Activated CD8-positive, alpha-beta memory T cell treated with anti-CD3 and anti-CD28 coated beads, Interleukin-2, amount 10 ng/mL, durations not matched to agents 7 days and 5 days (primary cell): ENCODE data around the gene SYNGR2. TPM values are rescaled to one million over a fixed set of nuclear protein-coding genes. Genes with fewer than 3 reads are reported as not detected.
A peak's percentile ranks its signal among the peaks of the same experiment; 100 is the strongest.

Experiments used
- ATAC-seq: fragments of 150-1000 bp; cut with Tn5 transposase; one replicate; pipeline ENCODE4 v1.10.0; 2021; ENCODE audit warnings: moderate library complexity
- CTCF ChIA-PET: fragments of 350-600 bp; sonication (Branson Sonifier 250); formaldehyde crosslinking; loops from one replicate; lab custom pipeline; 2021; ENCODE audit warnings: antibody characterized with exemption; lab: Charles Lee
- DNase-seq: peaks from one replicate; pipeline ENCODE4 v3.0.0-alpha.2; 2020
- H3K27ac Mint-ChIP-seq: one replicate; pipeline ENCODE4 v1.8.0; 2021; ENCODE audit warnings: mild to moderate bottlenecking, mixed read lengths
- H3K27me3 Mint-ChIP-seq: one replicate; pipeline ENCODE4 v1.8.0; 2021; ENCODE audit warnings: mixed read lengths
- H3K36me3 Mint-ChIP-seq: one replicate; pipeline ENCODE4 v1.8.0; 2021; ENCODE audit warnings: mild to moderate bottlenecking, mixed read lengths
- H3K4me1 Mint-ChIP-seq: one replicate; pipeline ENCODE4 v1.8.0; 2021; ENCODE audit warnings: mixed read lengths
- H3K4me3 Mint-ChIP-seq: one replicate; pipeline ENCODE4 v1.8.0; 2021; ENCODE audit warnings: mild to moderate bottlenecking, moderate library complexity, mixed read lengths
- H3K9me3 Mint-ChIP-seq: one replicate; pipeline ENCODE4 v1.8.0; 2022; ENCODE audit warnings: low read depth, mixed read lengths
- total RNA-seq, 2 experiments: library from RNA; stranded (reverse); gene quantifications; one replicate each; pipeline ENCODE4 v1.2.3, GENCODE V29; 2021

The SYNGR2 gene
- total RNA-seq, 2 experiments from 2014 or later = 41.2 to 80.3 TPM

GRCh38 chr17:78125976-78126894, 42.1 kb upstream of the SYNGR2 start:
- peaks cover 61% of the 10 kb centered on the region for H3K4me1 Mint-ChIP-seq
- ATAC-seq = no peak

GRCh38 chr17:78126895-78127238, 41.5 kb upstream of the SYNGR2 start:
- no peaks in the 10 kb centered on the region for H3K27me3 Mint-ChIP-seq
- peaks cover 40% of the 10 kb centered on the region for H3K36me3 Mint-ChIP-seq
- peak overlapping the region; percentile 88 for H3K27ac Mint-ChIP-seq
- H3K9me3 Mint-ChIP-seq = no peaks in the 10 kb centered on the region
- DNase-seq (no peak), ATAC-seq (no peak)
- CTCF ChIA-PET = interaction anchor here (3.1 to 17.0 kb wide), 3 partner anchors 9 to 49 kb away, joined by 13 to 257 read pairs (median 179); no protein-coding TSS in a partner anchor
- peak overlapping the region; percentile 88 for H3K4me3 Mint-ChIP-seq
- peaks cover 54% of the 10 kb centered on the region for H3K4me1 Mint-ChIP-seq

More at GRCh38 chr17:78125976-78126894, 42.1 kb upstream of the SYNGR2 start:
- CTCF ChIA-PET = interaction anchor here (1.3 to 17.0 kb wide), 5 partner anchors 10 to 50 kb away, joined by 3 to 257 read pairs (median 13); no protein-coding TSS in a partner anchor
- Mint-ChIP-seq H3K9me3 (no peaks in the 10 kb centered on the region), H3K27me3 (no peaks in the 10 kb centered on the region), H3K27ac (peak overlapping the region; percentile 88), H3K4me3 (peak overlapping the region; percentile 88), H3K36me3 (peaks cover 46% of the 10 kb centered on the region)
- DNase-seq = no peak

- H3K36me3 Mint-ChIP-seq = peaks cover 37% of the 10 kb centered on the region
- CTCF ChIA-PET = interaction anchor here (1.1 to 17.0 kb wide), 6 partner anchors 9 to 49 kb away, joined by 5 to 257 read pairs (median 11); no protein-coding TSS in a partner anchor
Measured at GRCh38 chr17:78127239-78127887, 41.0 kb upstream of the SYNGR2 start.

GRCh38 chr17:78127888-78128550, 40.4 kb upstream of the SYNGR2 start:
- H3K4me1 Mint-ChIP-seq = peaks cover 48% of the 10 kb centered on the region
- H3K4me3 Mint-ChIP-seq = peak overlapping the region; percentile 88
- CTCF ChIA-PET = interaction anchor here (0.7 to 17.0 kb wide), 7 partner anchors 8 to 48 kb away, joined by 3 to 257 read pairs (median 9); no protein-coding TSS in a partner anchor
- DNase-seq (peak; percentile 55), ATAC-seq (no peak)
- no peaks in the 10 kb centered on the region for H3K27me3 Mint-ChIP-seq
- H3K36me3 Mint-ChIP-seq = peaks cover 36% of the 10 kb centered on the region
- H3K27ac Mint-ChIP-seq = peak overlapping the region; percentile 88
- H3K9me3 Mint-ChIP-seq = no peaks in the 10 kb centered on the region

More at GRCh38 chr17:78127239-78127887, 41.0 kb upstream of the SYNGR2 start:
- peaks cover 49% of the 10 kb centered on the region for H3K4me1 Mint-ChIP-seq
- peak overlapping the region; percentile 88 for H3K27ac Mint-ChIP-seq
- DNase-seq (peak; percentile 91), ATAC-seq (peak; percentile 27)
- peak overlapping the region; percentile 88 for H3K4me3 Mint-ChIP-seq
- H3K9me3 Mint-ChIP-seq = no peaks in the 10 kb centered on the region
- H3K27me3 Mint-ChIP-seq = no peaks in the 10 kb centered on the region

GRCh38 chr17:78128551-78129350, 39.6 kb upstream of the SYNGR2 start, which contains the start of gene TMC6:
Gene TMC6, minus strand, starts transcription at chr17:78128755. Its CDS starts 1,923 bp downstream, at chr17:78126832.
- peak within 1 kb of the TSS; percentile 88 for H3K4me3 Mint-ChIP-seq
- no peaks in the 10 kb centered on the region for H3K27me3 Mint-ChIP-seq
- peaks cover 48% of the 10 kb centered on the region for H3K4me1 Mint-ChIP-seq
- ATAC-seq (peak; percentile 17), DNase-seq (peak; percentile 80)
- CTCF ChIA-PET = interaction anchor here (0.7 to 17.0 kb wide), 8 partner anchors 7 to 48 kb away, joined by 3 to 257 read pairs (median 8); no protein-coding TSS in a partner anchor
- H3K36me3 Mint-ChIP-seq = peaks cover 35% of the 10 kb centered on the region
- peak within 1 kb of the TSS; percentile 99 for H3K27ac Mint-ChIP-seq
- H3K9me3 Mint-ChIP-seq = no peaks in the 10 kb centered on the region

- peak overlapping the region; percentile 72 for H3K4me3 Mint-ChIP-seq
- H3K27ac Mint-ChIP-seq = peak overlapping the region; percentile 99
- H3K4me1 Mint-ChIP-seq = peaks cover 51% of the 10 kb centered on the region
- no peaks in the 10 kb centered on the region for H3K9me3 Mint-ChIP-seq
- peaks cover 40% of the 10 kb centered on the region for H3K36me3 Mint-ChIP-seq
- CTCF ChIA-PET = interaction anchor here (0.9 to 17.0 kb wide), 7 partner anchors 7 to 989 kb away, joined by 3 to 257 read pairs (median 8); no protein-coding TSS in a partner anchor
- peak; percentile 79 for DNase-seq
- no peak for ATAC-seq
- H3K27me3 Mint-ChIP-seq = no peaks in the 10 kb centered on the region
Measured at GRCh38 chr17:78129351-78130089, 38.9 kb upstream of the SYNGR2 start.

- Mint-ChIP-seq H3K9me3 (no peaks in the 10 kb centered on the region), H3K4me3 (peak overlapping the region; percentile 72), H3K27me3 (no peaks in the 10 kb centered on the region), H3K4me1 (peaks cover 53% of the 10 kb centered on the region), H3K27ac (peak overlapping the region; percentile 99), H3K36me3 (peaks cover 44% of the 10 kb centered on the region)
- ATAC-seq = no peak
- DNase-seq = no peak
- CTCF ChIA-PET = interaction anchor here (0.8 to 17.0 kb wide), 9 partner anchors 6 to 990 kb away, joined by 3 to 257 read pairs (median 3); no protein-coding TSS in a partner anchor
Measured at GRCh38 chr17:78130090-78130436, 38.3 kb upstream of the SYNGR2 start.

GRCh38 chr17:78130437-78131101, 37.8 kb upstream of the SYNGR2 start, which contains the start of gene TMC8:
Gene TMC8, plus strand, starts transcription at chr17:78130771. Its CDS starts 818 bp downstream, at chr17:78131589.
- H3K4me1 Mint-ChIP-seq = peaks cover 55% of the 10 kb centered on the region
- CTCF ChIA-PET = interaction anchor here (0.8 to 17.0 kb wide), 9 partner anchors 6 to 991 kb away, joined by 3 to 257 read pairs (median 3); no protein-coding TSS in a partner anchor

GRCh38 chr17:78131172-78132083, 37.0 kb upstream of the SYNGR2 start:
- peak overlapping the region; percentile 72 for H3K4me3 Mint-ChIP-seq
- peaks cover 51% of the 10 kb centered on the region for H3K36me3 Mint-ChIP-seq
- peak; percentile 73 for DNase-seq
- H3K4me1 Mint-ChIP-seq = peaks cover 59% of the 10 kb centered on the region
- ATAC-seq = no peak
- H3K9me3 Mint-ChIP-seq = no peaks in the 10 kb centered on the region
- H3K27me3 Mint-ChIP-seq = no peaks in the 10 kb centered on the region
- H3K27ac Mint-ChIP-seq = peak overlapping the region; percentile 99
- CTCF ChIA-PET = interaction anchor here (0.8 to 17.0 kb wide), 6 partner anchors 5 to 45 kb away, joined by 3 to 257 read pairs (median 94); partner anchors contain the start of genes TMC6 and TMC8

More at GRCh38 chr17:78130437-78131101, 37.8 kb upstream of the SYNGR2 start, which contains the start of gene TMC8:
- H3K27ac Mint-ChIP-seq = peak within 1 kb of the TSS; percentile 99
- ATAC-seq = peak; percentile 52
- peak; percentile 95 for DNase-seq
- peak within 1 kb of the TSS; percentile 72 for H3K4me3 Mint-ChIP-seq
- no peaks in the 10 kb centered on the region for H3K27me3 Mint-ChIP-seq
- no peaks in the 10 kb centered on the region for H3K9me3 Mint-ChIP-seq
- H3K36me3 Mint-ChIP-seq = peaks cover 48% of the 10 kb centered on the region

GRCh38 chr17:78132084-78132676, 36.2 kb upstream of the SYNGR2 start:
- DNase-seq (peak; percentile 91), ATAC-seq (peak; percentile 4)
- CTCF ChIA-PET = interaction anchor here (10.0 to 17.0 kb wide), 2 partner anchors 8 to 21 kb away, joined by 179 to 257 read pairs; partner anchors contain the start of genes TMC6 and TMC8
- Mint-ChIP-seq H3K4me1 (peaks cover 61% of the 10 kb centered on the region), H3K27me3 (no peaks in the 10 kb centered on the region), H3K9me3 (no peaks in the 10 kb centered on the region), H3K27ac (peak overlapping the region; percentile 87), H3K4me3 (peak overlapping the region; percentile 72), H3K36me3 (peaks cover 55% of the 10 kb centered on the region)
